ELF-1 (cell line): ENCODE measurements around the gene SLC22A7.
"Not testable (repeated sequence)": the region's sequence is repeated elsewhere in the genome, so short reads cannot be mapped to it uniquely, and the experiment has no call there.

ENCODE experiments used
- DNase-seq: peaks from one replicate; pipeline ENCODE4 v3.0.0-alpha.2; 2016; ENCODE audit warnings: low read depth, low spot score

Gene SLC22A7

GRCh38 chr6:43336382-43336781 is 38.3 kb downstream of the SLC22A7 start:
- no peak for DNase-seq

GRCh38 chr6:43338243-43338642 is 40.2 kb downstream of the SLC22A7 start:
- DNase-seq, result no peak

DNA sequence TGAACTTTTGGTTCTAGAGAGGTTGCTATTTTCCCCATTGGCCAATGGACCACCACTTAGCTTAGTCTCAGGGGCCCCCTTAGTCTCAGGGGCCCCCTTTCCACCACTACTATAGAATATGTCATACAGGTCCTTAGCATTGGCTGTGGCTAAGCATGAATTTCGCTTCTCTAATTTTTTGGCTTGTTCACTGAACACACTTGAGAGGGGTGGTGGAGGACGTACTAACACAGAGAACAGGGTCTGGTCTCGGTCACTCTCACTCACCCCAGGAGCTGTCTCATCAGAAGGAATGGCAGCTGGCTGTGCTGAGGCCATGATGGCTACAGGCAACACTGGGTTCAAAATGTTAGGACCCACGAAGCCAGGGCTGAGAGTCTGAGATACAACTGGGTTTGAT is 41.1 kb downstream of the SLC22A7 start:
- DNase-seq, result no peak

- not testable (repeated sequence) for DNase-seq
These were observed 48.2 kb downstream of the SLC22A7 start for GRCh38 chr6:43346243-43346642.

DNA sequence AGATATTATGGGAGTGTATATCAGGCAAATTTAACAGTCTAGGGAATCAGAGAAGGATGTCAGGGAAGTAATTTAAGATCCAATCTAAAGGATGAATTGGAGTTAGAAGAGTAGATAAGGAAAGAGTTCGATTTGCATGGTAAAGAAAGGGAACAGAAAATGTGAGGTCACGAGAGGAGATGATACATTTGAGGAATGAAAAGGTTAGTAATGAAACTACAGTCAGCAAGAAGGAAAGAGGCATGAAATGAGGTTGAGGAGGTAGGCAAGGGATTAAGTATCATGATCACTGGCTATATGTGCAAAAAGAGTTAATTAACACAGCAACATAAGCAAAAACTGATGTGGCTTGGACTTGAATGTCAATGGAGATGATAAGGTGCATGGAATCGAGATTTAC is 49.0 kb downstream of the SLC22A7 start:
- no peak for DNase-seq

- no peak for DNase-seq
These were observed 49.4 kb downstream of the SLC22A7 start for GRCh38 chr6:43347444-43347843.

DNA sequence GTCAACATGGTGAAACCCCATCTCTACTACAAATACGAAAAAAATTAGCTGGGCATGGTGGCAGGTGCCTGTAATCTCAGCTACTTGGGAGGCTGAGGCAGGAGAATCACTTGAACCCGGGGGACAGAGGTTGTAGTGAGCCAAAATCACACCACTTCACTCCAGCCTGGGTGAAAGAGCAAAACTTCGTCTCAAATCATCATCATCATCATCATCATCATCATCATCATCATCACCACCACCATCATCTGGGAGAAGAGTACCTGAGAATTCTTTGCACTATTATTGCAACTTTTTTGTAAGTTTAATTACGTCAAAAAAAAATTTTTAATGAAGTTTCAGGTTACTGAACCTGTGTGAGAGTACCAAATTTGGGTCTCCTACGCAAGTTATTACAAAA is 53.9 kb downstream of the SLC22A7 start:
- DNase-seq, result not testable (repeated sequence)
